ENCODE results near the gene CDK7. TPM values are rescaled to one million over a fixed set of nuclear protein-coding genes. Genes with fewer than 3 reads are reported as not detected.
"Not testable (repeated sequence)": the region's sequence is repeated elsewhere in the genome, so short reads cannot be mapped to it uniquely, and the experiment has no call there.

CDK7 gene
- polyA plus RNA-seq (ENCODE audit: insufficient read length in 12 of 12): 10 to 100 TPM in 11 of 12 donors, not detected in 1; 18.7 to 27.8 (median 23.1) TPM
- long read RNA-seq, donor 1, transcript CDK7-201 (12 exons, 1,439 nt): major isoform, 7 of 22 reads
- long read RNA-seq, donor 1, partial matches to known transcripts: 12 of 22 reads
- long read RNA-seq, donor 1, other reads (novel, unspliced or antisense): 0 of 22 reads
- long read RNA-seq, donor 2, transcript CDK7-201 (12 exons, 1,439 nt): major isoform, 8 of 10 reads
- long read RNA-seq, donor 2, partial matches to known transcripts: 0 of 10 reads
- long read RNA-seq, donor 2, other reads (novel, unspliced or antisense): 0 of 10 reads
- long read RNA-seq, donor 3, partial matches to known transcripts: 0 of 4 reads
- long read RNA-seq, donor 3, other reads (novel, unspliced or antisense): 0 of 4 reads
- long read RNA-seq, donor 4, partial matches to known transcripts: 0 of 1 reads
- long read RNA-seq, donor 4, other reads (novel, unspliced or antisense): 0 of 1 reads
- long read RNA-seq, donor 5, transcript CDK7-201 (12 exons, 1,439 nt): major isoform, 6 of 6 reads
- long read RNA-seq, donor 5, partial matches to known transcripts: 0 of 6 reads
- long read RNA-seq, donor 5, other reads (novel, unspliced or antisense): 0 of 6 reads
- long read RNA-seq, donor 6, transcript CDK7-201 (12 exons, 1,439 nt): major isoform, 7 of 7 reads
- long read RNA-seq, donor 6, partial matches to known transcripts: 0 of 7 reads
- long read RNA-seq, donor 6, other reads (novel, unspliced or antisense): 0 of 7 reads
- long read RNA-seq, donor 7, partial matches to known transcripts: 0 of 3 reads
- long read RNA-seq, donor 7, other reads (novel, unspliced or antisense): 0 of 3 reads
- long read RNA-seq, donor 8, transcript CDK7-201 (12 exons, 1,439 nt): major isoform, 12 of 16 reads
- long read RNA-seq, donor 8, partial matches to known transcripts: 0 of 16 reads
- long read RNA-seq, donor 8, other reads (novel, unspliced or antisense): 0 of 16 reads
- long read RNA-seq, donor 9, partial matches to known transcripts: 0 of 6 reads
- long read RNA-seq, donor 9, other reads (novel, unspliced or antisense): 0 of 6 reads
- long read RNA-seq, donor 10, partial matches to known transcripts: 0 of 4 reads
- long read RNA-seq, donor 10, other reads (novel, unspliced or antisense): 0 of 4 reads
- long read RNA-seq, donor 11, transcript CDK7-201 (12 exons, 1,439 nt): major isoform, 8 of 9 reads
- long read RNA-seq, donor 11, partial matches to known transcripts: 0 of 9 reads
- long read RNA-seq, donor 11, other reads (novel, unspliced or antisense): 0 of 9 reads

GRCh38 chr5:69234457-69235268, at the start of gene CDK7:
CDK7 (plus strand) TSS chr5:69234886; CDS start chr5:69234976, 90 bp downstream.
- peak; percentile 94 for DNase-seq

GRCh38 chr5:69187342-69187741, 47.3 kb upstream of the CDK7 start:
- no peak for DNase-seq

- no peak for DNase-seq
Observed at GRCh38 chr5:69188811-69189161, 45.9 kb upstream of the CDK7 start.

- DNase-seq: peak; percentile 94
Observed at GRCh38 chr5:69189162-69190086, 45.3 kb upstream of the CDK7 start, which contains the start of gene CENPH. CENPH (plus strand) TSS chr5:69189583; CDS start chr5:69189635, 52 bp downstream.

GRCh38 chr5:69202497-69202896, 32.2 kb upstream of the CDK7 start:
- no peak for DNase-seq

GRCh38 chr5:69206528-69207190, 28.0 kb upstream of the CDK7 start:
- no peak for DNase-seq

- no peak for DNase-seq
Observed at GRCh38 chr5:69209602-69210001, 25.1 kb upstream of the CDK7 start.

- no peak for DNase-seq
Observed at GRCh38 chr5:69211200-69211599, 23.5 kb upstream of the CDK7 start.

- no peak for DNase-seq
Observed at GRCh38 chr5:69212022-69212421, 22.7 kb upstream of the CDK7 start.

GRCh38 chr5:69213513-69214215, 21.0 kb upstream of the CDK7 start:
- DNase-seq: no peak

- no peak for DNase-seq
Observed at GRCh38 chr5:69217151-69217511, 17.6 kb upstream of the CDK7 start.

- peak; percentile 95 for DNase-seq
Observed at GRCh38 chr5:69217548-69218526, 16.8 kb upstream of the CDK7 start.

- DNase-seq: no peak
Observed at GRCh38 chr5:69219939-69220338, 14.7 kb upstream of the CDK7 start.

GRCh38 chr5:69220371-69220770, 14.3 kb upstream of the CDK7 start:
- not testable (repeated sequence) for DNase-seq

GRCh38 chr5:69220833-69221232, 13.9 kb upstream of the CDK7 start:
- not testable (repeated sequence) for DNase-seq

- DNase-seq: no peak
Observed at GRCh38 chr5:69224520-69224919, 10.2 kb upstream of the CDK7 start.

- no peak for DNase-seq
Observed at GRCh38 chr5:69225860-69226259, 8.8 kb upstream of the CDK7 start.
